SHP77 (cell line): ENCODE results near the gene NPBWR2.

Experiments used
- DNase-seq, 2 experiments: peaks; one replicate each; lab custom pipeline; 2025; lab: John Stamatoyannopoulos, UW

The NPBWR2 gene

GRCh38 chr20:64106981-64107735 lies at the start of gene NPBWR2:
TSS of gene NPBWR2 (minus strand) at chr20:64107565. CDS start at chr20:64106831, 734 bp downstream.
- DNase-seq, result no peak

- DNase-seq, result no peak
Observed at GRCh38 chr20:64156136-64156885, 48.9 kb upstream of the NPBWR2 start.

- no peak for DNase-seq
Observed at GRCh38 chr20:64155258-64156135, 48.1 kb upstream of the NPBWR2 start.

- no peak for DNase-seq
Observed at GRCh38 chr20:64154590-64155257, 47.4 kb upstream of the NPBWR2 start.

GRCh38 chr20:64153861-64154589 lies 46.7 kb upstream of the NPBWR2 start:
- no peak for DNase-seq

GRCh38 chr20:64153410-64153809 lies 46.0 kb upstream of the NPBWR2 start:
- no peak for DNase-seq

GRCh38 chr20:64152906-64153305 lies 45.5 kb upstream of the NPBWR2 start:
- peak; percentile 95 to 97 for DNase-seq

GRCh38 chr20:64151633-64152530 lies 44.5 kb upstream of the NPBWR2 start:
- no peak for DNase-seq

GRCh38 chr20:64150756-64151632 lies 43.6 kb upstream of the NPBWR2 start:
- DNase-seq, result no peak

GRCh38 chr20:64149809-64150560 lies 42.6 kb upstream of the NPBWR2 start:
- no peak for DNase-seq

GRCh38 chr20:64149141-64149540 lies 41.8 kb upstream of the NPBWR2 start:
- no peak for DNase-seq

GRCh38 chr20:64148581-64148980 lies 41.2 kb upstream of the NPBWR2 start:
- DNase-seq, result no peak

- DNase-seq, result no peak
Observed at GRCh38 chr20:64146936-64147477, 39.6 kb upstream of the NPBWR2 start.

- peak in 1 of 2 experiments; percentile 47 for DNase-seq
Observed at GRCh38 chr20:64146301-64146935, 39.1 kb upstream of the NPBWR2 start.

- no peak for DNase-seq
Observed at GRCh38 chr20:64145458-64146300, 38.3 kb upstream of the NPBWR2 start.

GRCh38 chr20:64144144-64144912 lies 37.0 kb upstream of the NPBWR2 start:
- no peak for DNase-seq
